Type B pancreatic cell (in vitro differentiated cells): ENCODE data around the gene PLD5. TPM values are rescaled to one million over a fixed set of nuclear protein-coding genes. Genes with fewer than 3 reads are reported as not detected.

Experiments
- DNase-seq: peaks from one replicate; pipeline ENCODE4 v3.0.0; 2021; ENCODE audit warnings: mixed read lengths; ENCODE audit not compliant: unreplicated experiment; ENCODE audit errors: extremely low spot score
- H3K27ac Mint-ChIP-seq: 2 replicates; pipeline ENCODE4 v1.8.0; 2021; ENCODE audit warnings: mild to moderate bottlenecking, mixed read lengths
- H3K27me3 Mint-ChIP-seq: 2 replicates; pipeline ENCODE4 v1.8.0; 2021; ENCODE audit warnings: mixed read lengths
- H3K36me3 Mint-ChIP-seq: 2 replicates; pipeline ENCODE4 v1.8.0; 2021; ENCODE audit warnings: mixed read lengths
- H3K4me1 Mint-ChIP-seq: one replicate; pipeline ENCODE4 v1.8.0; 2021; ENCODE audit warnings: mixed read lengths; ENCODE audit not compliant: unreplicated experiment
- H3K4me3 Mint-ChIP-seq: 2 replicates; pipeline ENCODE4 v1.8.0; 2021; ENCODE audit warnings: mild to moderate bottlenecking, mixed read lengths
- H3K9me3 Mint-ChIP-seq: 2 replicates; pipeline ENCODE4 v1.8.0; 2021; ENCODE audit warnings: mixed read lengths
- CTCF ChIP-seq: fragments of 200-600 bp; sonication (generic); conservative IDR thresholded peaks from 2 replicates; pipeline ENCODE4 v1.5.0; 2021; ENCODE audit warnings: antibody characterized with exemption, mild to moderate bottlenecking
- total RNA-seq: library from RNA; stranded (reverse); gene quantifications from 2 replicates; pipeline ENCODE4 v1.2.1, GENCODE V29; 2021; ENCODE audit warnings: low replicate concordance

PLD5 gene
- total RNA-seq, 1 donor from 2014 or later = 2.6 TPM

DNA sequence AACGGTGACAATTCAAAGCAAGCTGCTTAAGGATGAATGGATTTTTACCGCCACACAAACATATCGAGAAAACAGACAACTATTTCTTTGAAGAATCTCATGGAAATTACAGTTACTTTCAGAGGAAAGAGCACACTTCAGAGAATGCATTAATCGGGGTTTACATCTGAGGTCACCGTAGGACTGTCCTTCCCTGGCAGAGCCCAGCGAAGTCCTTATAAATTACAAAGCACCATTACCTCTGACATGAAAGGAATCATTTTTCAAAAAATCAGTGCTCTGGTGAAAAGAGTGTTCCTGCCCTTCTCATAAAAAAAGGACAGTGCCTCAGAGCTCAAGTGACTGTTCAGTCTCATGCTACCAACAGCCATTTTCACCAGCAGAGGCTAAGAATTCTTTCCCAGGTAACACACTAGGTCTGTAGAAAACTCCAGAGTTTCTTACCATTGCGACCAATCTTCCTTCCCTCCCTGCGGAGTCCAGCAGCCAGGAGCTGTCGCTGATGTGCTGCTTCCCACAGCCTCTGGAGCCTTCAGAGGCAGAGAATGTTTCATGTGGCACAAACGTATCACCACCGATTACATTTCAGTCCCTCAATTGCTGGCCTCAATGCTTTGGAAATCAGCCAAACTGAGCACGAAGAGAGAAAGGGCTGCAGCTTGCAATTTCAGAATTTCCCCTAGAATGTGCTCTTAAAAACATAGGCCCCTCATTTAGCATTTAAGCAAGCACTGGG is 75.4 kb downstream of the PLD5 start:
- Mint-ChIP-seq H3K27me3 (peaks cover 16% of the 10 kb centered on the region), H3K4me3 (peak overlapping the region; percentile 67), H3K4me1 (peaks cover 32% of the 10 kb centered on the region), H3K27ac (peak overlapping the region; percentile 16), H3K36me3 (no peaks in the 10 kb centered on the region), H3K9me3 (no peaks in the 10 kb centered on the region)
- no peak for TF ChIP-seq CTCF
- no peak for DNase-seq

- TF ChIP-seq CTCF = no peak
- no peak overlapping the region for H3K27ac Mint-ChIP-seq
- H3K4me1 Mint-ChIP-seq = peaks cover 32% of the 10 kb centered on the region
- no peaks in the 10 kb centered on the region for H3K9me3 Mint-ChIP-seq
- H3K36me3 Mint-ChIP-seq = no peaks in the 10 kb centered on the region
- H3K27me3 Mint-ChIP-seq = peaks cover 16% of the 10 kb centered on the region
- DNase-seq = no peak
- no peak overlapping the region for H3K4me3 Mint-ChIP-seq
These were observed 76.8 kb downstream of the PLD5 start for GRCh38 chr1:242447689-242448088.

DNA sequence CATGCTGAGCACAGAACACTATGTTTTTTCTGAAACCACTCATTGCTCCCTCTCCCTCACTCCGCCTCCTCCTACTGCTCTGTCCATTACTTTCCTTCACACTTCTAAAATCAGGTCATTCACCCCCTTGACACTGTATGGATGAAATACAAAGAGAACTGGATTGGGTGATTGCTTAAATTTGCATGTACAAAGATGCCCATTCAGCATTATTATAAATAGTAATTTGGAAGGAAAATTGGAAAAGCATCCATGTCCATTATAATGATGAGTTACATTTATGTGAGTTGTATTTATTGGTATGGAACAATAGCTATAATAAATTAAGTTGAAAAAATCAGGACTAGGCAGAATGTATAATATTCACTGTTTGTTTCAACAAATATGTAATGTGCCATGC is 83.7 kb downstream of the PLD5 start:
- peaks cover 4% of the 10 kb centered on the region for H3K4me1 Mint-ChIP-seq
- no peak overlapping the region for H3K27ac Mint-ChIP-seq
- TF ChIP-seq CTCF = no peak
- no peaks in the 10 kb centered on the region for H3K9me3 Mint-ChIP-seq
- no peak for DNase-seq
- H3K36me3 Mint-ChIP-seq = no peaks in the 10 kb centered on the region
- H3K4me3 Mint-ChIP-seq = no peak overlapping the region
- peaks cover 5% of the 10 kb centered on the region for H3K27me3 Mint-ChIP-seq

GRCh38 chr1:242435200-242435599 is 89.3 kb downstream of the PLD5 start:
- Mint-ChIP-seq H3K27me3 (peaks cover 23% of the 10 kb centered on the region), H3K27ac (no peak overlapping the region)
- DNase-seq = no peak

DNA sequence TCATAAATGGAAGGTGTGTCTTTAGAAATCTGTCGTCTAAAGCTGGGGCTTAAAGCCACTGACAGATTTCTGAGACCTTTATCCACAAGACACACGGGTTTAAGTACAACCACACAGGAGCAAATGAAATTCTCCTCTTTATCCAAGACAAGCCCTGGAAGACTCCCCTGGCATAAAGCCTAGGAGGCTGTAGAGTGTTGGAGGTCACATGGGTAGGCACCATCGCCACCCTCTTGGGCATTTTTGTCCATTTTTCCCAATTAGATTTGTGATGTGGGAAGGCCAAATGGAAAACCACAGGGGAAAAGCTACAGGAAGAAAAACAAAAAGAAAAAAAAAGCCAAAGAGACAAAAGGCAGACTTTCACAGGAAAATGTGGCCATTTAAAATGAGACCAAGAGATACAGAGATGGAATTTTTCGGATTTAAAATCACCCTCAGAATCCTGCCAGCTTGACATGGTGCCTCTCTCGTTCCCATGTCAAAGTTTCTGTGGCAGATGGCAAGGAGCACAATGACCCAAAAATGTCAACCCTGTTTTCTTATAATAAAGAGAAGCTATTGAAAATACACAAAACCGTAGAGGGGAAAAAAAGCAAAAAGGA is 91.9 kb downstream of the PLD5 start:
- TF ChIP-seq CTCF = no peak
- no peak for DNase-seq
- Mint-ChIP-seq H3K9me3 (peaks cover 16% of the 10 kb centered on the region), H3K36me3 (peaks cover 4% of the 10 kb centered on the region), H3K27ac (no peak overlapping the region), H3K4me1 (peaks cover 29% of the 10 kb centered on the region), H3K4me3 (no peak overlapping the region), H3K27me3 (peaks cover 34% of the 10 kb centered on the region)

More at GRCh38 chr1:242435200-242435599, 89.3 kb downstream of the PLD5 start:
- TF ChIP-seq CTCF = no peak
- peaks cover 15% of the 10 kb centered on the region for H3K4me1 Mint-ChIP-seq
- peaks cover 12% of the 10 kb centered on the region for H3K9me3 Mint-ChIP-seq
- peaks cover 4% of the 10 kb centered on the region for H3K36me3 Mint-ChIP-seq
- H3K4me3 Mint-ChIP-seq = no peak overlapping the region
